Measurements from ENCODE around the gene LYL1.

LYL1 gene

DNA sequence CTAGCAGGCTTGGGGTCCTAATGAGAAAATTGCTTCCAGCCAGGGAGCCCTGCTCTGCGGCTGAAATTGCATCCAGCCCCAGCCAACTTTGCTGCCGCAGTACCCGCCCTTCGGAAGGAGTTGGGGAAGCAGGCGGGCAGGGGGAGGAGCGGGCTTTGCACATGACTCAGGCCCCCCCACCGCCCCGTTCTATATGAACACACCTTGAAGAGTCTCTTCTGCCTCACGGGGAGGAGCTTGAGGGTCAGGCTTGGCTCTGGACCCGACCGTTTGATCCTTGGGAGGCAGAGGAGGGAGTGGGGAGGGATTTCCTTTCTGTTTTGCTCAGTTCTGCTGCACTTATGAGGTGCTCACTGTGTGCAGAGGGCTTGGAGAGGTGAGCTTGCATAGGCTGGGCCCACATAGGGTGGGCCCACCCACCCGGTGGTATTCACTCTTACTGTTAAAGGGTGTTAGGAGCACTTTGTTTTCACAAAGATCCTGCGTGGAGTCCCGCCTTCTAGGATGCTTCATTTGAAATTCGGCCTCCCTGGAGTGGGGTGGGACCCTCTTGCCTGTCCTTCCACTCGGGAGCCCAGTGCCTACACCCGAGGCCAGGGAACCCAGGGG is 46.5 kb downstream of the LYL1 start:
- DNase-seq (ENCODE audit: low read depth in 2 of 2): no peak

DNA sequence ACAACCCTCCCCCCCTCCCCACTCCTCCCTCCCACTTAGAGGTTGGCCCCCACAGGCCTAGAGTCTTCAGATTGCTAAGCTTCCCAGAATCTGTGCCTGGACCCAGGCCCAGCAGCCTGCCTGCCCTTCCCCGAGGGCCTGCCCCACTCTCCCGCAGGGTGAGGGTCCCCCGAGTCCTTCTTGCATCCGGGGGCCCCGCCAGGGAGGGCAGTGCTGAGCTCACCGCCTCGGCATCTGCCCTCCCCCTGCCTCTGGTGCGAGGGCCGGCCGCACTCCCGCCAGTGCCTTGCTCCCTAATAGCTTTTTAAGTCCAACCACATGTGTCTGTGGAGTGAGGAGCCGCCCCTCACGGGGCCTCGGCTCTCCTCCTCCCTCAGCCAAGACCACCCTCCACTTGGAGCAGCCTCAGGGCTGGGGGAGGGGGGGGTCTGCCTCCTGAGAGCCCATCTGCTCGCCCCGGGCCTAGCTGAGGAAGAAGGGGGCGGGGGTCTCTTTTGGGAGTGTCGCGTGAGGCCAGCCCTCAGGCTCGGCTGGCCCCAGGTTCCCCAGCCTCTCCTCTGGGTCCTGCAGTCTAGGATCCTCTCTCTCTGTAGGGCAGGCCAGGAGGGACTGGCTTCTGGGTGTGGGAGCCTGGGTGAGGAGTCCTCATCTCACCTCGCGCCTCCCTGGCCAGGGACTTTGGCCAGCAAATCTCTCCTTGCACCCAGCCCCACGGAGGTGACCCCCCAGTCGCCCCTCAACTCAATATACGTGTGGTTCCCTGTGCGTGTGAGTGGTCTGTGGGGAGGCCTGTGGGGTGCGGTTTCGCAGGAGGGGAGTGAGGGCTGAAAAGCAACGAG is 47.2 kb downstream of the LYL1 start:
- no peak for DNase-seq (ENCODE audit: low read depth in 2 of 2)

DNA sequence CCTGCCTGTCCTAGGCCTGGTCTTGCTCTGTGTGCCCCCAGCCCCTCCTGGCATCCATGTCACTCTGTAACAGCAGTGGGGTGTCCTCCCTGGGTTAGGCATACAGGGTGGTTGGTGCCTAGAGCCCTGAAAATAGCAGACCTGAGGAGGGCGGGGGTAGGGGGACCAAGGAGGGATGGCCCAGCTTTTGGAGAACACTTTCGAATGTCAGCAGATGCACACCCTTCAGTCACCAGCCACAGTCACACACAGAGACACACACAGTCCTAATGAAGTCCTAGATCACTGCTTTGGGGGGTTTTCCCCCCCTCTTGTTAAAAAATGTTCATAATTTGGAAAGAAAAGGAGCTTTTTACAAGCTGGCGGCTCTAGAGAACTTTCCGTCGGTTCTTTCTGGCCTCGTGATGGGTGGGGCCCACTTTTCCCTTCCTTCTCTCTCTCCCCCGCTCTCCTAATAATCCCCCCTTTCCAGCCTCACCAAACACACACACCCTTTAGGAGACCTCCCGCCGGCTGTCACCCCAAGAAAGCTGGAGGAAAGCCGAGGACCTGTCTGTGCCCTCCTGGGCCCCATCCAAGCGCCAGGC is 47.9 kb downstream of the LYL1 start:
- DNase-seq (ENCODE audit: low read depth in 2 of 2): no peak

DNA sequence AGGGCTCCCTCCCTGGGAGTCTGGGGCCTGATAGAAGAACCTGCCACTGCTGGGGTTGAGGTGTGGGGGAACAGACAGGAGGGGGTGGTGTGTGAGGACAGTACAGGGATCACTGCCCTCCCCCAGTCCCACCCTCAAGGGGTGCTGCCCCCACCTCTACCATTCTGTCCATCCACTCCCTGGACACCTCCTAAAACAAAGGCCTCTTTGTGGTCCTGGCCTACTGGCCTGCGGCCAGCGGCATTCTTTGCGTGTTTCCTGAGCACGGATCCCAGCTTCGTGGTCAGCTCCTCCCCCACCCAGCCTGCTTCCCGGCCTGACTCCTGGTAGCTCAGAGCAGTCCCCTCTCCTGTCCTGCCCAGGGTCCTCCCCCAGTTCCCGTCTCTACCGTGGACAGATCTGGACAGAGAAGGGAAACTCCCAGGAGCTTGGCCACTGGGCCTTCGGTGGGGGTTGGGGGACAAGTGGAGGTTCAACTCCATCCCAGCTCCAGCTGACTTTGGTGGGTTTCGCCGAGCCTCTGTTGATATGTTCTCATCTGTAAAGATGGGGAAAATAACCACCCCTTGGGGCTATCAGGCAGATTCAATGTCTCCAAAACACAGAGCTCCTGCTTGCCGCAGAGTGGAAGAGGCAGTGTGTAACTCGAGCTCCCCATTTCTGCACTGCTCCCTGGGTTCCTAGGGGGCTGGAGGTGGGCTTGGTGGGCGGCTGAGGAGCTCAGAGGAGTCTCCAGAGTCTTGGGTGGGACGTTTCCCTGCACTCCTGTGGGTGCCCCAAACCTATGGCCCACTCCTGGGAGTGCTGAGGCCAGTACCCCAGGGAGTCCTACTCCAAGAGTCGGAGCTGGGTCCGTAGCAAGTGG is 48.7 kb downstream of the LYL1 start:
- DNase-seq (ENCODE audit: low read depth in 2 of 2): no peak

DNA sequence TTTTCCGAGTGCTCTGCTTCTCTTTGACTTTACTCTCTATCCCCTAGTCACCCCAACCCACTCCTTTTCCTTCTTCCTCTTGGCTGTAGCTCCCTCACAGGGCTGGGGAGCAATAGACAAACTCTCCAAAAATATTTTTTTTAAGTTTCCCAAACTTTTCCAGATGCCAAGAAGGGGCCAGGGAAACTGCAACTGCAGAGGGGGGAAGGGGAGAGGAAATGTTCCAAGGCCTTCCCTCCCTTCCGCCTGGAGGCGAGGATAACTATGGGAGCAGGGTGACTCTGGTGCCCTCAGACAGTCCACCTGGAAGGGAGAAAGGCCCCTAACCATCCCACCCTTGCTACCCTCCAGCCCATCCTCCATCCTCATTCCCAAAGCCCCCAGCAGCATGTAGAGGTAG is 49.4 kb downstream of the LYL1 start:
- DNase-seq (ENCODE audit: low read depth in 2 of 2): no peak

DNA sequence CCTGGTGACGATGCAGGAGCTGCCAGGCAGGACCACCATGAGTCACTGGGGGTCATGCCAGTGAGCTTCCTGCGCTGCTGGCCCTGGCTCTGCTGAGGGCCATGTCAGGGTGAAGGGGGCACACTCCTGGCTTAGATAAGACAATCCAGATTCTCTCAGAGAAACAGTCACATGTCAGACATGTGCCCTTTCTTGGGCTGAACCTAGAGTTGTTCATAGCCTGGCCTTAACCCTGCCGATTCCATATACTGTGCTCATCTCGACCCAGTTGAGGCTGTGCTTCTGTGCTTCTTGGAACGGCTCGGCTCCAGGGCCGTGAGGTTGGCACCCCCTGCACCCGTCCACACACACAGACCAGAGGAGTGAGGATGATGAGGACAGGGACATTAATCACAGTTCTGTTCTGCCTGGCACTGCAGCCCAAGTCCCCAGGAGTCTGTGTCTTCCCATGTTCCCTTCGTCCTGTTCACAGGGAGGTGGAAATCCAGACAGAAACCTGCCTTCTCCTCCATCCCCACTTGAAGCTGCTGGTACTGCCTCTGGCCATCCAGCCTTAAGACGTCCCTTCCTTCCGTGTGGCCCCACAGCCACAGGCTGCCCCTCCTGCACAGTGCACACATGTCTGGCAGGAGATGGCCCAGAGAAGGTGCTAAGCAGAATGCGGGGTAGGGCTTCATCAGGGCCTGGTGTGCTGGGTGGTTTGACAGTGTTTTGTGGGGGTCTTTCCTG is 50.0 kb downstream of the LYL1 start:
- DNase-seq (ENCODE audit: low read depth in 2 of 2): no peak

DNA sequence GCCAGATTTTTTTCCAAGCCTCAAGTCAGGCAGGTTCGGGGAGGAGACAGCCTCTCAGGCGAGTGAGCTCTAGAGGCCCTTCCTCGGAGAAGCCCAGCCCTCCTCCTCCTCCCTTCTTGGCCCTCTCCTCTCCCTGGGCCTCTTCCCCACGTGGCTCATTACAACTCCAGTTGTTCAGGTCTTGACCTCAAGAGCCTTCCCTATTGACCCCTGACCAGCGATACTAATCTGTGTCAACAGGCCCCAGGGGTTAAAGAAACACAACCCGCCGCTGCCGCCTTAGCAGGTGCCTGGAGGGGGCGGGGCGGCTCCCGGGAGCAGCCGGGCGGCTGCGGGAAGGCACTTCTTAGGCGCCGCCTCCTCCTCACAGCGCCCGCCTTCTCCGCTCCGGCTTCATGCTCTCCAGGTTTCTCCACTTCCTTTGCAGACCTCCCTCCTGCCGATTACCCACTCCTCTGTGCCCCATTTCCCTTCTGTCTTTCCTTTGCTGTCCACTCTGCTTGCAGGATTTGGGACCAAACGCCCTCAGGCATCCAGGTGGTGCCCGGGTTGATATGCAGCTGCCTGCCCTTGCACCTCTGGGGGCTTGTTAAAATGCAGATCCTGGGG is 51.0 kb downstream of the LYL1 start:
- no peak for DNase-seq (ENCODE audit: low read depth in 2 of 2)

DNA sequence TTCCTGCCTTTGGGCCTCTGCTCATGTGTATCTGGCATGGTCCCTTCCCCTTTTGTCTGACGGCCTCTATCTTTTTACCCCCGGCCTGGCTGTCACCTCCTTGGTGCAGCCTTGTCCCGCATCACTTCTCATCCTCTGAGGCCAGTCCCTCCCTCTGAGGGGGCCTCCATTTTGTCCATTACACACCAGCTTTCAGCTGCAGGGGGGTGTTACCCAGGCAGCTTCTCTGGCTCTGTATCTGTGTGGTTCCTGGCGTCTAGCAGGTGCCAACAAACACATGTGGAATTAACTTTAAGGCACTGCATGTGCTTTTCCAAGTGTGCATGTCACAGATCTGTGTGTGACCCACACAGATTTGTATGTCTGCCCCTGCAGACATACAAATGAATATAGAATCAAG is 52.4 kb downstream of the LYL1 start:
- no peak for DNase-seq (ENCODE audit: low read depth in 2 of 2)

Data from activated CD8-positive, alpha-beta memory T cell treated with anti-CD3 and anti-CD28 coated beads for 4 hours (primary cell).